ENCODE data around the gene RHOA. TPM values are rescaled to one million over a fixed set of nuclear protein-coding genes. Genes with fewer than 3 reads are reported as not detected.

Gene RHOA
- total and polyA plus RNA-seq, 4 donors: 144 to 169 (median 160) TPM

GRCh38 chr3:49460188-49460890, 48.6 kb upstream of the RHOA start:
- Histone ChIP-seq H3K4me3 (ENCODE audit: low read depth in 1 of 3, low read length in 3 of 3) (no peak overlapping the region), H3K4me1 (ENCODE audit: control insufficient read depth in 4 of 4, insufficient read depth in 4 of 4, low read length in 3 of 4) (no peaks in the 10 kb centered on the region), H3K27ac (ENCODE audit: low read depth in 1 of 2, low read length in 2 of 2) (no peak overlapping the region), H3K27me3 (ENCODE audit: control insufficient read depth in 4 of 4, insufficient read depth in 4 of 4, low read length in 3 of 4) (no peaks in the 10 kb centered on the region), H3K36me3 (ENCODE audit: control insufficient read depth in 4 of 4, insufficient read depth in 3 of 4, low read depth in 1 of 4, low read length in 3 of 4) (no peaks in the 10 kb centered on the region), H3K9ac (ENCODE audit: low read depth in 1 of 2, low read length in 2 of 2) (no peak overlapping the region), H3K9me3 (ENCODE audit: control insufficient read depth in 4 of 4, low read length in 3 of 4) (no peaks in the 10 kb centered on the region)
- 91% methylated on average over 2 of the region's 2 CpGs for WGBS
- no peak for TF ChIP-seq FOXA1 (IDR thresholded peaks at IDR 0.05)
- DNase-seq (ENCODE audit: low spot score): no peak

GRCh38 chr3:49456466-49456865, 44.7 kb upstream of the RHOA start:
- no peaks in the 10 kb centered on the region for H3K9me3 ChIP-seq (ENCODE audit: control insufficient read depth in 4 of 4, low read length in 3 of 4)
- DNase-seq (ENCODE audit: low spot score): no peak
- TF ChIP-seq TAF1 (conservative IDR thresholded peaks at IDR 0.05) (no peak), EGR1 (IDR thresholded peaks at IDR 0.05; ENCODE audit: low read depth in 2 of 2) (no peak), RAD21 (IDR thresholded peaks at IDR 0.05) (no peak), HNF4A (conservative IDR thresholded peaks at IDR 0.05) (no peak), HNF4G (IDR thresholded peaks at IDR 0.05) (no peak), FOXA2 (IDR thresholded peaks at IDR 0.05) (no peak), YY1 (IDR thresholded peaks at IDR 0.05) (no peak), SP1 (IDR thresholded peaks at IDR 0.05) (no peak)
- no peaks in the 10 kb centered on the region for H3K36me3 ChIP-seq (ENCODE audit: control insufficient read depth in 4 of 4, insufficient read depth in 3 of 4, low read depth in 1 of 4, low read length in 3 of 4)
- no peaks in the 10 kb centered on the region for H3K4me1 ChIP-seq (ENCODE audit: control insufficient read depth in 4 of 4, insufficient read depth in 4 of 4, low read length in 3 of 4)
- H3K27me3 ChIP-seq (ENCODE audit: control insufficient read depth in 4 of 4, insufficient read depth in 4 of 4, low read length in 3 of 4): no peaks in the 10 kb centered on the region
- no peak overlapping the region for H3K9ac ChIP-seq (ENCODE audit: low read depth in 1 of 2, low read length in 2 of 2)
- 89% methylated on average over 3 of the region's 3 CpGs for WGBS
- no peak overlapping the region for H3K4me3 ChIP-seq (ENCODE audit: low read depth in 1 of 3, low read length in 3 of 3)
- H3K27ac ChIP-seq (ENCODE audit: low read depth in 1 of 2, low read length in 2 of 2): no peak overlapping the region

GRCh38 chr3:49454898-49455681, 43.3 kb upstream of the RHOA start:
- WGBS: 80% methylated on average over 3 of the region's 3 CpGs
- TF ChIP-seq SP1 (IDR thresholded peaks at IDR 0.05): peak; percentile 26
- no peak for TF ChIP-seq ZBTB33 (IDR thresholded peaks at IDR 0.05)
- TF ChIP-seq RXRA (IDR thresholded peaks at IDR 0.05): peak; percentile 79 to 86
- TF ChIP-seq HNF4A (conservative IDR thresholded peaks at IDR 0.05): no peak
- no peaks in the 10 kb centered on the region for H3K4me1 ChIP-seq (ENCODE audit: control insufficient read depth in 4 of 4, insufficient read depth in 4 of 4, low read length in 3 of 4)
- H3K4me3 ChIP-seq (ENCODE audit: low read depth in 1 of 3, low read length in 3 of 3): no peak overlapping the region
- no peaks in the 10 kb centered on the region for H3K36me3 ChIP-seq (ENCODE audit: control insufficient read depth in 4 of 4, insufficient read depth in 3 of 4, low read depth in 1 of 4, low read length in 3 of 4)
- H3K27ac ChIP-seq (ENCODE audit: low read depth in 1 of 2, low read length in 2 of 2): no peak overlapping the region
- DNase-seq (ENCODE audit: low spot score): no peak
- no peaks in the 10 kb centered on the region for H3K9me3 ChIP-seq (ENCODE audit: control insufficient read depth in 4 of 4, low read length in 3 of 4)
- H3K27me3 ChIP-seq (ENCODE audit: control insufficient read depth in 4 of 4, insufficient read depth in 4 of 4, low read length in 3 of 4): no peaks in the 10 kb centered on the region
- no peak overlapping the region for H3K9ac ChIP-seq (ENCODE audit: low read depth in 1 of 2, low read length in 2 of 2)

GRCh38 chr3:49454458-49454857, 42.7 kb upstream of the RHOA start:
- no peaks in the 10 kb centered on the region for H3K27me3 ChIP-seq (ENCODE audit: control insufficient read depth in 4 of 4, insufficient read depth in 4 of 4, low read length in 3 of 4)
- H3K9me3 ChIP-seq (ENCODE audit: control insufficient read depth in 4 of 4, low read length in 3 of 4): no peaks in the 10 kb centered on the region
- no peaks in the 10 kb centered on the region for H3K4me1 ChIP-seq (ENCODE audit: control insufficient read depth in 4 of 4, insufficient read depth in 4 of 4, low read length in 3 of 4)
- WGBS: 72% methylated on average over 2 of the region's 2 CpGs
- H3K4me3 ChIP-seq (ENCODE audit: low read depth in 1 of 3, low read length in 3 of 3): no peak overlapping the region
- H3K9ac ChIP-seq (ENCODE audit: low read depth in 1 of 2, low read length in 2 of 2): no peak overlapping the region
- DNase-seq (ENCODE audit: low spot score): no peak
- H3K27ac ChIP-seq (ENCODE audit: low read depth in 1 of 2, low read length in 2 of 2): no peak overlapping the region
- no peaks in the 10 kb centered on the region for H3K36me3 ChIP-seq (ENCODE audit: control insufficient read depth in 4 of 4, insufficient read depth in 3 of 4, low read depth in 1 of 4, low read length in 3 of 4)
- TF ChIP-seq RAD21 (IDR thresholded peaks at IDR 0.05) (peak; percentile 53 to 58), RXRA (IDR thresholded peaks at IDR 0.05) (no peak)
